H1 (cell line): ENCODE measurements around the gene SLC6A7. TPM values are rescaled to one million over a fixed set of nuclear protein-coding genes. Genes with fewer than 3 reads are reported as not detected.

Source experiments
- BACH1 ChIP-seq: IDR thresholded peaks from 2 replicates; pipeline ENCODE4 v1.6.1; 2012; ENCODE audit warnings: low read length, improper control_type of control experiment
- CHD7 ChIP-seq: fragments of 300-600 bp; sonication (generic); IDR thresholded peaks from 2 replicates; pipeline ENCODE4 v1.7.1; 2012; ENCODE audit warnings: low read length, moderate library complexity, mild to moderate bottlenecking, inconsistent platforms; ENCODE audit not compliant: insufficient replicate concordance
- CTCF ChIP-seq, 3 experiments: IDR thresholded peaks; 1 replicate in 2 of 3; 2 replicates in 1 of 3; pipeline versions ENCODE4 v1.5.1 to v1.6.1; 2011; ENCODE audit warnings: low read length in 3 of 3, mild to moderate bottlenecking in 3 of 3, inconsistent platforms in 2 of 3, low read depth in 1 of 3, moderate library complexity in 1 of 3; ENCODE audit not compliant: insufficient read depth in 1 of 3; ENCODE audit errors: control extremely low read depth in 1 of 3
- EGR1 ChIP-seq: IDR thresholded peaks from 2 replicates; pipeline ENCODE4 v1.6.1; 2011; ENCODE audit warnings: low read depth, low read length, borderline replicate concordance
- EP300 ChIP-seq, 2 experiments: IDR thresholded peaks; 1 replicate in 1 of 2; 2 replicates in 1 of 2; pipeline ENCODE4 v1.6.1; 2011 to 2012; ENCODE audit warnings: low read depth in 2 of 2, low read length in 2 of 2, mild to moderate bottlenecking in 2 of 2, borderline replicate concordance in 1 of 2, inconsistent platforms in 1 of 2, moderate library complexity in 1 of 2
- SIX5 ChIP-seq: IDR thresholded peaks from 2 replicates; pipeline ENCODE4 v1.6.1; 2011; ENCODE audit warnings: mild to moderate bottlenecking, low read depth, low read length
- YY1 ChIP-seq: IDR thresholded peaks from 2 replicates; pipeline ENCODE4 v1.6.1; 2011; ENCODE audit warnings: low read depth, mild to moderate bottlenecking, low read length
- polyA plus RNA-seq, 7 experiments: library from polyadenylated mRNA; depleted of rRNA in 3 of 7; stranded (reverse) in 5 of 7; unstranded in 2 of 7; fragments of >200 nt in 5 of 7; fragments of 200-250 nt in 2 of 7; gene quantifications; 1 replicate in 5 of 7; 2 replicates in 1 of 7; 4 replicates in 1 of 7; pipeline versions ENCODE4 v1.2.1 to v1.2.3, GENCODE V29; 2011 to 2013; ENCODE audit warnings: missing spikeins in 2 of 7, mixed read lengths in 2 of 7
- total RNA-seq: library from RNA; stranded (reverse); fragmentation: NEBNext Ultra II Directional; extraction: Animal tissue kit (Norgen Biotek cat#: 25700); gene quantifications from 2 replicates; pipeline ENCODE4 v1.2.1, GENCODE V29; 2021

Gene SLC6A7
- total and polyA plus RNA-seq, 2 of the 8 experiments (the other 6 are each of a cell fraction or from before 2014, with no cell fraction given) = 0.07 to 0.12 TPM

- TF ChIP-seq CHD7 (no peak), YY1 (0 out of 2 replicates have a peak, but pooled peaks have one; percentile 15), CTCF (IDR thresholded peaks at IDR 0.05; ENCODE audit: control extremely low read depth in 1 of 3, insufficient read depth in 1 of 3, low read depth in 1 of 3, low read length in 3 of 3) (peak; percentile 72 to 82 (median 75)), EGR1 (no peak), EP300 (IDR thresholded peaks at IDR 0.05; ENCODE audit: borderline replicate concordance in 1 of 2, low read depth in 2 of 2, low read length in 2 of 2) (no peak), BACH1 (no peak), SIX5 (no peak)
These were observed 66.7 kb downstream of the SLC6A7 start (continued) for GRCh38 chr5:150256410-150257064.
